Iris pigment epithelial cell (primary cell): ENCODE measurements around the gene PINK1.
A peak's percentile ranks its signal among the peaks of the same experiment; 100 is the strongest.
"Not testable (repeated sequence)": the region's sequence is repeated elsewhere in the genome, so short reads cannot be mapped to it uniquely, and the experiment has no call there.

Experiments
- DNase-seq: peaks from one replicate; pipeline ENCODE4 v3.0.0-alpha.2; 2011; ENCODE audit warnings: low read depth

Gene PINK1

DNA sequence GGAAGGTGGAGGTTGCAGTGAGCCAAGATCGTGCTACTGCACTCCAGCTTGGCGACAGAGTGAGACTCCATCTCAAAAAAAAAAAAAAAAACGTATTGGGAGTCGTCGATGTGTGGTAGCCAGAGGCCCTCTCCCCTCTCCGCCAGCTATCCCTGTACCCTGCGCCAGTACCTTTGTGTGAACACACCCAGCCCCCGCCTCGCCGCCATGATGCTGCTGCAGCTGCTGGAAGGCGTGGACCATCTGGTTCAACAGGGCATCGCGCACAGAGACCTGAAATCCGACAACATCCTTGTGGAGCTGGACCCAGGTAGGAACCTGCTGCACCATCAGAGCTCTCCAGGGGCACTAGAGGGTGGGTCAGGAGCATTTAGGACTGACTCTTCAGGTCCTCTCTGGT is 12.2 kb downstream of the PINK1 start:
- no peak for DNase-seq

DNA sequence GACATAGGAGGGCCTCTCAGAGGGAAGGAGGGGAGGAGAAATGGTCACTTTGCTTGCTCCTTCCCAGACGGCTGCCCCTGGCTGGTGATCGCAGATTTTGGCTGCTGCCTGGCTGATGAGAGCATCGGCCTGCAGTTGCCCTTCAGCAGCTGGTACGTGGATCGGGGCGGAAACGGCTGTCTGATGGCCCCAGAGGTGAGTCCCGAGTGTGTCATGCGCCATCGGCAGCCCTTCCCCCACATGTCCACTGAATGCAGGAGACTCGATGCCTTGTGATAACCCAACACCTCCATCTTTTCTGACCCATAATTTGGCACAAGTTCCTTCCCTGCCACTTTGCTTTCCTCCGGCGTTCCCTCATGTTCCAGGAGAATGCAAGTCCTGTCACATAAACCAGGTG is 15.2 kb downstream of the PINK1 start:
- DNase-seq = no peak

DNA sequence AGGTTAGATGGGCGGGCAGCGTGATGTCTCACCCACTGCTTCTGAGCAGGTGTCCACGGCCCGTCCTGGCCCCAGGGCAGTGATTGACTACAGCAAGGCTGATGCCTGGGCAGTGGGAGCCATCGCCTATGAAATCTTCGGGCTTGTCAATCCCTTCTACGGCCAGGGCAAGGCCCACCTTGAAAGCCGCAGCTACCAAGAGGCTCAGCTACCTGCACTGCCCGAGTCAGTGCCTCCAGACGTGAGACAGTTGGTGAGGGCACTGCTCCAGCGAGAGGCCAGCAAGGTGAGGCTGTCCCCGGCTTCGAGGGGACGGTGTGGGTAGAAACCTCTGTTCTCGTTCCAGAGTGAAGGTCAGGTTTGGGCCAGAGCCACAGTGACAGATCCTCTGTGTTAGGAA is 15.7 kb downstream of the PINK1 start:
- no peak for DNase-seq

DNA sequence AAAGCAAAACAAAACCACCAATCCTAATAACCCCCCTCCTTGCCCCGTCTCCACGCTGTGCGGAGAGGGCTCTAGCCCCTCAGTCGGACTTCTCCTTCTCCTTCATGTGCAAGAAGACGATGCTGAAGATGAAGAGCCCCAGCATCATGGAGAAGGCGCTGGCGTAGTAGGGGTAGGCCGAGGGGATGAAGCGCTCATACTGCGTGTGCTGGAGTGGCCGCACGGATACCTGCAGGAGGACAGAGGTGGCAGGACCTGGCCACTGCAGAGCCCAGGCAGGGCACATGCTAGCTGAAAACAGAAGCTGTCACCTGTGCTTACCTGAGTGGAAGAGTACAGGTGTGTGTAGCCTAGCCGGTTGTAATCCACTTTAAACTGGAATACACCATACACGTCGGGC is 19.0 kb downstream of the PINK1 start:
- DNase-seq = no peak

DNA sequence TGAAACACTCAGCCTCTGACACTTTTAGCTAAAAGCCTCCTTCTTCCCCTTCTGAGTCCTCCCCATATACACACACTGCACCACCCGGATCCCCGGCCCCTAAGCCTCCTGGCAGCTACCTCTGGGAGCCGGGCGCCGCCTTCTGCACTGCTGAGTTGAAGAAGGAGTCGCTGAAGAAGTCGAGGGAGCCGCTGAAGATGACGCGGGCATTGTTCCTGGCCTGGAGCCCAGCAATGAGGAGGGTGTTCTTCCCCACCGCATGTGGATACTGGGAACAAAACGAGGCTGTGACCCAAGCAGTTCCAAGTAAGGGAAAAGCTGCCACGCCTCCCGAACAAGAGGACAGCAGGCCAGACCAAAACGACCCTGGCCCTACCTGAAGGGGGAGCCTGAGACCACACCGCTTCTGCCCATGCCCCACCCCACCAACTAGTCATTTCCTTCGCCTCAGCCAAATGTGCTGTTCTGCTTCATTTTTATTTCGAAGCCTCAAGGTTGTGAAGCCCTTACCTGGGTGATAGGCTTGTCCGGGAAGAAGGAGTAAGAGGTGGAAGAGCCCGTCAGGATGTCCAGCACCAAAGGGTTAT is 20.9 kb downstream of the PINK1 start:
- no peak for DNase-seq

DNA sequence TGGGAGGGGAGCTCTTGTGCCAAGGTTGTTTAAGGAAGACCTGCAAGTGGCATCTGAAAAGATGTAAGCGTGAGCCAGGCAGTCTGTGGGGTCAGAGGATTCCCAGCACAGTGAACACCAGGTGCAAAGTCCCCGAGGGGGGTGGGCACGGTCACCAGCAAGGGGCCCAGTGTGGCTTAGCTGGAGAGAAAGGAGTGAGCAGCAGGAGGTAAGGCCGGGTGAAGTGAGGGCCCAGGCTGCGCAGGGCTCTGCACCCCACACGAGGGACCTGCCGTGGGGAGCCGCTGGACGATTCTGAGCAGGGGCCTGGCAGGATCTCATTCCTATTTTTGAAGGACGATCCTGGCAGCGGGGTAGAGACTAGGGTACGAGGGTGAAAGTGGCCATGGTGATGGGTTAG is 23.8 kb downstream of the PINK1 start:
- DNase-seq = no peak

DNA sequence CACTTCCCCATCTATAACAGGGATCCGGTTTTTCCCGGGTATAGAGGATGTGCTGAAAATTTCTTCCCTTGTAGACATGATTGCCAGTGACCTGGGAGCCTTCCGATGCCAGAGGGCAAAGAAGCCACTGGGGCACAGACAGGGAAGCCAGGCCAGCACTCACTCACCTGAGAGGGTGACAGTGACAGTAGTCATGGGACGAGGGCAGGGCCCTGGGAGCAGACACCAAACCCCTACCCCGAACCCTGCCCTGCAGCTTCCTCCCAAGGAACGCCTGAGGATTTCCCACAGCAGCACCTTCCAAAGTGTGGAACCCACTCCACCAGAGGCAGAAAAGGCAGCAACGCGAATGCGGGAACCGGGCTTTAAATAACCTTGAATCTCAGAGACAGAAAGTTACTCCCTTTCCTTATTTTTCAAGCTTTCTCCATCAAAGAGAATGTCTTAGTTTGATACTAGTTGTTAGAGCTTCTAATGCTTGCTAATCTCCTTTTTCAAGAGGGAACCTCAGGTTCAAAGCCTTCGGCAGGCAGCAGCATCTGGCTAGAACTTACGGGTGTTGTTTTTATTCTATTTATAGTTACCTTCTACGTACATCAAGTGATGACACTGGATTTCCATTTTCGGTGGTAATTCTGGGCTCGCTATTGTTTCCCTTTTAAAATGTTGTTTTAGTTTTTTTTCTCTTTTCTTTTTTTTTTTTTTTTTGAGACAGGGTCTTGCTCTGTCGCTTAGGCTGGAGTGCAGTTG is 25.1 kb downstream of the PINK1 start:
- DNase-seq = no peak

DNA sequence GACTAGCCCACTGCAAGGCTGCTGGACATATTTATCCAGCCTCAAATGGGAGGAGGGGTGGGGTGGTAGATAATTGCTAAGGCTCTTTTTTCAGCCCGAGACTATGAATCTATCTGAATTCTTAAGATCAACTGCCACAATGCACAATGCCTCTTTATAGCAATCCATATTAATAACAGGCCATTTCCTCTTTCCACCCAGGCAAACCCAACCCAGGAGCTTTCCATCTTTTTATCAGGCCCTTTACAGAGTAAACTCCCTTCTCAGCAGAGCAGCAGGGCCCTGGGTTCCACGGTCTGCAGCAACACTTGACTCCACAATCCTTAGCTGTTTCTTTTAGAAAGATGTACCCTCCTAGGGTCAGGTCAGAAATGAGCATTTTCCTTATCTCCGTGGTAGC is 27.1 kb downstream of the PINK1 start:
- DNase-seq = no peak

DNA sequence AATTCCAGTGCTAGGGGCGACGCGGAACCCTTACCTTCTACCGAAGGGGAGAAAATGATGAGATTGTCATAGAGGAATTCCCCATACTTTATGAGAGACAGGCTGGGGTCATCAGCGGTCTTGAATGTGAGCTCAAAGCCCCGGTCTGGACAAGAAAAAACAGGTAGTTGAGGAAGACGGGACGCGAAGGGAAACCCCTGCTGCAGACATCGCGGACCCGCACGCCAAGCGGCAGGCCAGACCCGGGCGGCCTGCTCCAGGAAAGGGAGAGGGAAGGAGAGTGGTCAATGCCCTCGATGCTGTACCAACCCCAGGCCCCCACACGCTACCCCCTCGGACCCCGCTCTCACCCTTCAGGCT is 27.6 kb downstream of the PINK1 start:
- peak; percentile 15 for DNase-seq

DNA sequence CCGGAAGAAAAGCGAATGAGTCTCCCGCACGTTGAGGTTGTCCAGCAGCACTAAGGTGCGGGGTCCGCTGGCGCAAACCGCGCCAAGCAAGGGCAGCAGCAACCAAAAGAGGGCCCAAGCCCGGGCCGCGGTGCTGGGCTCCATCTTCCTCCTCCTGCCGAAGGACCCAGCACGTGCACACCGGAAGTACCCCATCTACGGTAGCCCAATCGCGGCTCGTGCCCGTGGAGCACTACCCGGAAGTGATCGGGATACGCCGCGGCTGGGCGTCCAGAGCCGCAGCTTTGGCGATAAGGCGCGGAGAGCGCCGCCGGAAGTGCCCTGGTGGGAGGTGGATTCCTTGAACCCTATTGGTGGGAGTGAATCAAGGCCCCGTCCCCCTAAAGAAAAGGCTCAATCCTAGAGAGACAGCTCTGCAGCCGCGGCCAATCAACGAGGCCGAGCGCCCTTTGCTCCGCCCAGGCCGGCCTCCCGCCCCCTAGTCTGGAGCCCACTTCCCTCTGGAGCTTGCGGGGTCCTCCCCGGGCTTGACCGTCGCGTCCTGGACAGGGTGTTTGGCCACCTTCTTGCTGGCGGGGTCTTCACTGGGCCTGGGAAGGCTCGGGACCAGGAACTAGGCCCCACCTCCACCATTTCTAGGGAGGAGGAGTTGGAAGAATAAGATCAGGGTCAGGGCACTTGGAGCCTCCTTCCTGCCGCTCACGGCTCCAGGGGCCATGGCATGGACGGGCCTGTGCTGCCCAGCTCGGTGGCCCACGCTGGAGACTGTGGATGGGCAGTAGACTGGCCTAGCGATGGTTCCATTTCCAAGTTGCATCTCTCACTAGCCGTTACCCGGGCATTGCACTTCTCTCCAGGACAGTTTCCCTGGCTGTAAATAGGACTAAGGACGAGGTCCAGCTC is 28.2 kb downstream of the PINK1 start, which contains the start of gene DDOST:
TSS of gene DDOST (minus strand) at position 163 of the 903 bp plus-strand sequence. CDS start at position 144, 19 bp downstream.
- DNase-seq = peak; percentile 98

DNA sequence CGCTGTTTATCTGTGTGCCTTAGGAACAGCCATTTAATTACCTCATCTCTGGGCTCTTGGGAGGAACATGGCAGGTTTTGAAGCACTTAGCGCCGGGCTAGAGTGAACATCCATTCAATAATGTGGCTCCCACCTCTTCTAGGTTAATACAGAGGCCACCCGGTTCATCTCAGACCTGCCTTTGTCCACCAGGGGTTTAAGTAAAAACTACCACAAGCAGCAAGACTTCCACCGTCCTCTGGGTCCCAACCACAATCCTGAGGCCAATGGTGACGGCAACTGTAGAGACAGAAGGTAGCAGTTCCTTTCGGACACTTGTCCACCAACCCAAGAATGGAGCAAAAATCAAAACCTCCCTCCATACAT is 28.8 kb downstream of the PINK1 start:
- no peak for DNase-seq

DNA sequence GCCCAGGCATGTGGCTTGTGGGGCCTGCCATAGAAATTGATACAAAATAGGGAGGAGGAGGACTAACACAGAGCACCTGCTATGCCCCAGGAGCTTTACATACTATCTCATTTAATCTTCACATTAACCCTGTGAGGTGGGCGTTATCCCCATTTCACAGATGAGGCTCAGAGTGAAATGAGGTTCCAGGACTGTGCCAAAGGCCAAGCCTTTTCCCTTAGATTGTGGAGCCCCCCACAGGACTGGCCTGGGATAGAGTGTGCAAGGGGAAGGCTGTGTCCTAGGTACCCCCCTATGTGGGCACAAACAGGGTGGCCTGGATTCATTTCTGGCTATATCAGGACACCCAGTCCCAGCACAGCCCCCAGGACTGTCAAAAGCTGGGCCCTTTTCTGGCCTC is 30.1 kb downstream of the PINK1 start:
- no peak for DNase-seq

DNA sequence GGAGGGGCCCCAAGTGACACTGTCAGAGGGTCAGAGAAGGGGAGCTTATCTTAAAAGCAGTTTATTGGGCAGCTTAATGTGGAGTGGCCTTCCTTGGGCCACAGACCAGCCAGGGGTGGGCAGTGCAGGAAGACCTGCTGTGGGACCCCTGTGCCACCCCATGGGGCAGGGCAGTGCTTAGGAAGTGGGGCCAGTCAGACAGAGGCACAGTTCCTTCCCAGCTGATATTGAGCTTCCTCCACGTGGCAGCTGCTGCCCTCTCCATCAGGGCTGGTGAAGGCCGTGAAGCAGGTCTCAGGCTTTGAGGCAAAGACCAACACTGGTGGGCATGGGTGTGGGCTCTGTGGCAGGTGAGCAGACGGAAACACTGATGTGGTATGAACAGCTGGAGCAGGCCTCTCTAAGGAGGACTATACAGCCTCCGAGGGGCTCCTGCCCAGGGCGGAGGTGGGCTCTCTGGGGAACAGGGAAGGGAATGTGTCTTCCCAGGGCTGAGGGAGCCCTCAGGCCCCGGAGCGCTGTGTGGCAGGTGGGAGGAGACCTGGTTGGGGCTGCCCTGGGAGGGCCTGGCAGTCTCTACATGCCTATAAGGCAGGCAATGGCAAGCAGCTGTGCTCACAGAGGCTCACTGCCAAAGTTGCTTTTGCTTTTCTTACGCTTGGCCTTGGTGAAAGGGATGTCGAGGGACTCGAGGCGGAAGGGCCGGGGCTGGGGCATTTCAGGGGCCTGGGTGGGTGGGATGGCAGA is 30.9 kb downstream of the PINK1 start:
- no peak for DNase-seq

DNA sequence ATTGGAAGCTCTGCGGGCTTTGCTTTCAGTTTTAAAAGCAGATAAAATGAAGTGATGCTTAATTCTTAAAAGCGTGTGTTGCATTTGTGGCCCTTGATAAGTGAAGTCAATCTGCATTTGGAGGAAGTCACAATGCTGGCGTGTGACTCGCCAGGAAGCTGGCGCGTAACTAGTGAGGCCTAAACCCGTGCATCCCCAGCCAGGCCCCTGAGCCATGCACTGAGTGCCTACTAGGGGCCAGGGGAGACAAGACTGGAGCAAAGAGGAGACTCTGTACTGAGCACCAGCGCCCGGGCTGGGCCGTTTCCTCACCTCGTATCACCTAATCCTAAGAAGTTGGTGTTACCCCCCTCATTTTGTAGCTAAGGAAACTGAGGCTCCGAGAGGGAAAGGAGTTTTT is 32.5 kb downstream of the PINK1 start:
- no peak for DNase-seq

DNA sequence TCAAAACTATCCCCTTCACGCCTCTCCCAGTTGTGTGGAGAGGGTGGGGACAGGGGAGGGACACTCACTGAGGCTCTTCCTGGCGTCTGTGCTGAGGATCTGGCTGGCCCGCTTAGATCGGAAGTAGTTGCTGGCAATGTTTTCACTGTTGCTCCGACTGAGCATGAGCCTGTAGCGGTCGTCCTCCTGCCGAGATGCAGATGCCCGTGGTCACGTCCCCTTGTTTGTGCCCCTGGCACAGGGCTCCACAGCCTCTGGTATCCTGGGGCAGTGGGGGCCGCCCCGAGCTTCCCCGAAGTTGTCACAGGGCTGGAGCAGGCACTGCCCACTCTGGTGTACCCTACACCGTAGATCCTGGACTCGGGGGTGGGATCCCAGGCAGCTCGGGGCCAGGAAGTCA is 32.9 kb downstream of the PINK1 start:
- no peak for DNase-seq

DNA sequence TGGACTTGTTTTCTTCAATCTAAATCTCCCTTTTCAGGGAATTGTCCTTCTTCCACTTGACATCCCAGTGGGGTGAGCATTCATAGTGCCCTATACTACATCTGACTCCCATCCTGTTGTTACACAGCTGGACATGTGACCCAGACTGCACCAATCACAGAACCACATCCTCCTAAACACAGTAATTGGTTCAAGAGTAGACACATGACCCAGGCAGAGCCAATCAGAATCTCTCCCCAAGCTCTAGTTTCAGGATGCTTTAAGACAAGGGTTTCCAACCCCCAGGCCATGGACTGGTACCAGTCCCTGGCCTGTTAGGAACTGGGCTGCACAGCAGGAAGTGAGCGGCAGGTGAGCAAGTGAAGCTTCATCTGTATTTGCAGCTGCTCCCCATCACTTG is 33.5 kb downstream of the PINK1 start:
- peak; percentile 25 for DNase-seq

DNA sequence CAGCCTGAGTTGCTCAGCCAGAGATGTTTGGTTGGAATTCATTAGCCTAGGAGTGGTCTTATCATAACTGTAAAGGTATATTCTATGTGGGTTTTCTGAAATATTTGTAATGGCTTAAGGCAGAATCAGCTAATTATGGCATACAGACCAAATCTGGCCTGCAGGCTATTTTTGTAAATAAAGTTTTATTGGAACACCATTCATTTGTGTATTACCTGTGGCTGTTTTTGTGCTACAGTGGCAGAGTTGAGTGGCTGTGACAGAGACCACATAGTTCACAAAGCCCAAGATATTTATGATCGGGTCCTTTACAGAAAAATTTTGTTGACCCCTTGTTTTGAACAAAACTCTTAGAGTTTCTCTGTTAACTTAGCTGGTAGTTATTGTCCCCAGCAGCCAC is 35.3 kb downstream of the PINK1 start:
- DNase-seq = no peak

DNA sequence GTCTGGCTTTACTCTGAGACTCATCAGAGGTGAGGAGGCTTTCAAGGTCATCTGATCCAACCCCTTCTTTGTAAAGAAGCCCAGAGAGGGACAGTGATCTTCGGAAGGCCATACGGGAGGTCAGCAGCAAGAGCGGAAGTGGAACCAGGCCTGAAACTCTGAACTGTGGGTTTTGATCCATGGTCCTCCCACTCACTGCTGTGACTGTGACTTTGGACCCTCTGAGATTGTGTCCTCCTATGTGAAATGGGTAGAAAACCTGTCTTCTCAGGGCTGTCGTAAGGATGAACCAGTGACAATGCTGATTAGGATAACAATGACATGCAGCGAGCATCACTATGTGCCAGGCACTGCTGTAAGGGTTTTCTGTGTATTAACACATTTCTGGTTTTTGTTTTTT is 37.7 kb downstream of the PINK1 start:
- no peak for DNase-seq

DNA sequence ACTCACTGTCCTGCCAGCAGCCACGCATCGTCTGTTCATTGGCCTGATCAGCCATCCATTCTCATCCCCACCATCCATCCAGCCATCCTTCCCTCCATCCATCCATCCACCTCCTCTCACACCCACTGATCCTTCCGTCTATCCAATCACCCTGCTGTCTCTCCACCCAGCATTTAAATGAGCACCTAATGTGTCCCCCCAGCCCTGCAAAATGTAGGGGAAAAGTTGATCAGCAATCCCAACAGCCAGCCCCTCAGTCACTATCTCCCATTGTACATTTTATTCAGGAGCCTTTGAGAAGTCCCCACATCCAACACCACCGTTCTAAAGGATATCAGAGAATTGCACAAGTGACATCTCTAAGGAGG is 39.0 kb downstream of the PINK1 start:
- no peak for DNase-seq

DNA sequence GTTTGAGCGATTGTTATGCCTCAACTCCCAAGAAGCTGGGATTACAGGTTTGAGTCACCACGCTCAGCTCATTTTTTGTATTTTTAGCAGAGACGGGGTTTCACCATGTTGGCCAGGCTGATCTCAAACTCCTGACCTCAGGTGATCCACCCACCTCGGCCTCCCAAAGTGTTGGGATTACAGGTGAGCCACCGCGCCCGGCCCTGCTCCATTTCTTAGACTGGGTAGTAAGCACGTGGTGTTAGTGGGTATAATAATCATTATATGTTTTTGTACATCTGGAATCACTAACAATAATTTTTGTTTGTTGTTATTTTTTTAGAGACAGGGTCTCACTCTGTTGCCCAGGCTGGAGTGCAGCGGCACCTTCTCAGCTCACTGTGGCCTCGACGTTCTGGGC is 40.4 kb downstream of the PINK1 start:
- DNase-seq = not testable (repeated sequence)

DNA sequence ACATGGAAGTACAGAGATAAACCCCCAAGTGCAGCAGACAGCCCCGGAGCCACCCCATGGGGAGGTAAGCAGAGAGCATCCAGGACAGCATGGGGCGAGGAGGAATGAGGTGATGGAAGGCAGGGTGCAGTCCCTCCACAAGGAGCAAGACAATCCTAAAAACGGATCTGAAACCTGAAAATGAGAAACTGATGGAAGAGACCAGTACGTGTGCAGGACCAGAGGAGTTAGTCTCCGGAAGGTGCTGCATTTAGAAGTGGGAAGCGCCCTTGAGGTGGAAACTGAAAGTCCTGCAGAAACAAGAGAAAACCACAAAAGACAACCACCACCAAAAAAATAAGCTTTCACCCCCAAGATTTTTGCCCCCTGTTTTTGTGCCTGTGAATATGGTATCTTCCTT is 45.3 kb downstream of the PINK1 start:
- DNase-seq = no peak

DNA sequence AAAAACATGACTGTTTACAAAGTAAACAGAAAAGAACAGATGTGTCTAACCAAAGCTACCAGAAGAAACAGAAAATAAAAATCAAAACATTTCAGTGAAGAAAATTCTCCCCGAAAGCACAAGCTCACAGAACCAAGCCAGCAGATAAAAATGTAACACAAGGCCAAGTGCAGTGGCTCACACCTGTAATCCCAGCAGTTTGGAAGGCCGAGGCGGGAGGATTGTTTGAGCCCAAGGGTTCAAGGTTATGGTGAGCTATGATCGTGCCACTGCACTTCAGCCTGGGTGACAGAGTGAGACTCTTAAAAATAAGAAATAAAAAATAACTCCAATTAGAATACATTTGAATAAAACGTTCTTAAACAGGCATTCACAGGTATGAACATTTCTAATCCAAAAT is 47.0 kb downstream of the PINK1 start:
- no peak for DNase-seq

DNA sequence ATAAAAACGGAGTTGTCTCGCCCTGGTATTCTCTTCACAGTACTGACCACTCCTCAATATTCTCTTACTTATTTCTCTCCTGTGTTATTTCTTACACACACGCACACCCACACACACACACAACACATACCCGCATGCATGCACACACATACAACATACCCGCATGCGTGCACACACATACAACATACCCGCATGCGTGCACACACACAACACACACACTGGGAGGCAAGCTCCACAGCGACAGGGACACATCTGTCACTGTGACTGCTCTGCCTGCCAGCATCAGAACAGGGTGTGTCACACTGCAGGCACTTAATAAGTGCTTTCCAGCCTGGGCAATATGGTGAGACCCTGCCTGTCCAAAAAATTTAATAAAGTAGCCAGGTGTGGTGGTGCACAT is 48.7 kb downstream of the PINK1 start:
- DNase-seq = no peak
